HAP-1 (cell line): Measurements from ENCODE around the gene MEGF10.
"Not testable (repeated sequence)": the region's sequence is repeated elsewhere in the genome, so short reads cannot be mapped to it uniquely, and the experiment has no call there.

Source experiments
- DNase-seq, 2 experiments: peaks; one replicate each; pipeline ENCODE4 v3.0.0-alpha.2; 2016 to 2020; ENCODE audit warnings: low spot score in 2 of 2
- H3K27me3 ChIP-seq: fragments of 250-450 bp; sonication (Bioruptor Pico); 2 replicates; pipeline ENCODE4 v1.5.1; 2020; ENCODE audit warnings: low read depth, mild to moderate bottlenecking, moderate library complexity
- H3K36me3 ChIP-seq: fragments of 250-450 bp; sonication (Bioruptor Pico); replicated peaks from 2 replicates; pipeline ENCODE4 v1.5.1; 2020; ENCODE audit warnings: mild to moderate bottlenecking
- H3K4me1 ChIP-seq: fragments of 250-450 bp; sonication (Bioruptor Pico); 2 replicates; pipeline ENCODE4 v1.5.1; 2020; ENCODE audit warnings: mild to moderate bottlenecking
- H3K4me3 ChIP-seq: fragments of 250-450 bp; sonication (Bioruptor Pico); 2 replicates; pipeline ENCODE4 v1.5.1; 2020; ENCODE audit warnings: mild to moderate bottlenecking, moderate library complexity
- H3K9me3 ChIP-seq: fragments of 250-450 bp; sonication (Bioruptor Pico); 2 replicates; pipeline ENCODE4 v1.5.1; 2020; ENCODE audit warnings: mild to moderate bottlenecking, moderate library complexity
- in situ Hi-C: fragments of 300-500 bp; cut with MboI; formaldehyde crosslinking; loops from 3 replicates; pipeline ENCODE4 v1.14.3; 2020; ENCODE audit warnings: low sequenced_read_pairs, inconsistent platforms, mixed read lengths

Gene MEGF10

DNA sequence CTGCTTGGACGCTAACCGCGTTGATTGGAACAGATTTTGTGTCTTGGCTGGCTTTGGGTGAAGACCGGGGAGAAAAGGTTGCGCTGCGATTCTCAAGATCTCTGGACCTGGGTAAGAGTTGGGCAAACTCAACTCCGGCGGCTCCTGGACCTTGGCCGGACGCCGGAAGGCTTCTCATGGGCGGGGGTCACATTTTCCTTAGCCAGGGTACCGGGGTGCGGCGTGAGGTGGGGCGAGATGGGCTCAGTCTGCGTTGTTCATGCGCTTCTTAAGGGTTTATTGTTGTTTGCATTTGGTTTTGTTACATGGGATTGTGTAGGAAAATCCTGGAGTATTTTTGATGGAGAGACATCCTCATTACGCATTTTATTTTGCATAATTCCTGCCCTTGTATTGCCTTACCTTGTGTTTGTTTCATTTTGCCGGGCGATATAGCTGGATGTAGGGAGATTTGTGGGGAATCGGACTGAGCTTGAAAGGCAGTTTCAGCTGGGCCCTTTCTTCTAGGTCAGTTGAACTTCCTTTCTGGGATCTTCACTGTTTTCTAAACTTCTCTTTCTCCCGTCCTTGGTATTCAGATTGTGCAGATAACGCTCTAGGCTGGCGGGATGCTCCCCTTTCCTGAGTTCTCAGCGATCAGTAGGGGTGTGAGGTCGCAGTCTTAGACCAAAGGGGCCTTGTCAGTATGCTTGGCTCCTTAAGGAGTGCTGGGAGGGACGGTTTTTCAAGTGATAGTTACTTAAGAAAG lies 524 bp downstream of the MEGF10 start:
- H3K4me1 ChIP-seq, result no peaks in the 10 kb centered on the region; the same call in 1 of the 2 replicates
- in situ Hi-C loops, result loop anchor here (10.0 kb wide), 1 partner anchor 194 kb away; no protein-coding TSS in a partner anchor
- no peak for DNase-seq
- H3K4me3 ChIP-seq, result no peak overlapping the region
- peaks cover 7% of the 10 kb centered on the region; the same call in 1 of the 2 replicates for H3K27me3 ChIP-seq
- H3K9me3 ChIP-seq, result no peaks in the 10 kb centered on the region
- no peaks in the 10 kb centered on the region for H3K36me3 ChIP-seq

DNA sequence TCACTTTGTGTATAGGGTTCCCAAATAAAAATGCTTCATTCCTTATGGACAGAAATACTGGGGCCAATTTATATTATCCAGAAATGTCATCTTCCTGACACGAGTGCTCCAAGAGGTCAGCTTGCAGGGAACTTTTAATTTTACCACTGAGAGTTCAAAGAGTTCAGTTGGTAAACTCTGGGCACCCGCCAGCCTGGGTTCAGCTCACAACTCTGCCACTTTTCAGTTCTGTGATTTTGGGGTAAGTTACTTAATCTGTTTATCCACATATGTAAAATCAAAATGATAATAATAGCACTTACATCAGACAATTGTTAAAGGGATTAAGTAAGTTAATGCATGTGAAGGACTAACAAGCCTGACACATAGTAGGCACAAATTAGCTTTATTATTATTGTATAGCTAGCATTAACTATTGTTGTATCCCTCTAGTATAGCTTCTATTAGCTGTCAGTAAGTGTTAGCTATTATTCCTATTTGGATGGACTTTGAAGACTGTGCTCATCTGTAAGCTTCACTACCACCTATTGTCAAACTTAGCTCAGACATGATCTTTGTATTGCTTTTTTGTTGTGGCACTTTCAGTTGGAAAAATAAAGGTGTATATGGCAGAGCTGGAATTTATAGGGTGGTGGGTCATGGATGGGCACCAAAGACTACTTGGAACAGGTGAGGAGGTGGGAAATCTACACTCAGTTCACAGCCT lies 1.6 kb downstream of the MEGF10 start:
- H3K4me3 ChIP-seq, result no peak overlapping the region
- no peak for DNase-seq
- no peaks in the 10 kb centered on the region; the same call in 1 of the 2 replicates for H3K4me1 ChIP-seq
- in situ Hi-C loops, result loop anchor here (10.0 kb wide), 1 partner anchor 193 kb away; no protein-coding TSS in a partner anchor
- no peaks in the 10 kb centered on the region for H3K36me3 ChIP-seq
- no peaks in the 10 kb centered on the region for H3K9me3 ChIP-seq
- H3K27me3 ChIP-seq, result peaks cover 7% of the 10 kb centered on the region; the same call in 1 of the 2 replicates

GRCh38 chr5:127293373-127293772 lies 2.8 kb downstream of the MEGF10 start:
- H3K27me3 ChIP-seq, result peaks cover 7% of the 10 kb centered on the region; the same call in 1 of the 2 replicates
- no peaks in the 10 kb centered on the region for H3K36me3 ChIP-seq
- H3K4me1 ChIP-seq, result no peaks in the 10 kb centered on the region; the same call in 1 of the 2 replicates
- peak in 1 of 2 experiments; percentile 11 for DNase-seq
- H3K4me3 ChIP-seq, result no peak overlapping the region
- H3K9me3 ChIP-seq, result no peaks in the 10 kb centered on the region
- in situ Hi-C loops, result loop anchor here (10.0 kb wide), 1 partner anchor 191 kb away; no protein-coding TSS in a partner anchor

- Histone ChIP-seq H3K4me3 (no peak overlapping the region), H3K27me3 (peaks cover 7% of the 10 kb centered on the region; the same call in 1 of the 2 replicates), H3K4me1 (no peaks in the 10 kb centered on the region; the same call in 1 of the 2 replicates), H3K9me3 (no peaks in the 10 kb centered on the region), H3K36me3 (no peaks in the 10 kb centered on the region)
- in situ Hi-C loops, result loop anchor here (10.0 kb wide), 1 partner anchor 190 kb away; no protein-coding TSS in a partner anchor
- no peak for DNase-seq
Observed at GRCh38 chr5:127294829-127295228, 4.2 kb downstream of the MEGF10 start.

DNA sequence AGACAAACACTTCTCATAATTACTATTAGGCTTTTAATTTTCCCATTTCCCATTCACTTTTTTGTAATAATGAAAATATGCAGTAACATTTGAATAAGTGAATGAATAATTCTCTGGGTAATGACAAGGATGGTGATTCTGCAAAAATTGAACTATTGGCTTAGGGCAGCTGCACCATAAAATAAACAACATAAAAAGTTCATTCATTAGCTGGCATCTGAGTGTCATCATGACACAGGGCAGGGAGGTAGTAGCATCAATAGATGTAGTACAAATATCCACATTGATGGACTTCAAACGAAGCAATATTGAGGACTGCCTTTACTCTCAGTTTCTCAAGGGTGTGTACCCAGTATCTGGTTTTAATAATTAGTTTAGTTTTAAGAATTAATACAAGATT lies 4.9 kb downstream of the MEGF10 start:
- Histone ChIP-seq H3K4me3 (no peak overlapping the region), H3K9me3 (no peaks in the 10 kb centered on the region), H3K4me1 (no peaks in the 10 kb centered on the region; the same call in 1 of the 2 replicates), H3K36me3 (no peaks in the 10 kb centered on the region), H3K27me3 (peaks cover 5% of the 10 kb centered on the region; the same call in 1 of the 2 replicates)
- no peak for DNase-seq
- in situ Hi-C loops, result loop anchor here (10.0 kb wide), 1 partner anchor 189 kb away; no protein-coding TSS in a partner anchor

DNA sequence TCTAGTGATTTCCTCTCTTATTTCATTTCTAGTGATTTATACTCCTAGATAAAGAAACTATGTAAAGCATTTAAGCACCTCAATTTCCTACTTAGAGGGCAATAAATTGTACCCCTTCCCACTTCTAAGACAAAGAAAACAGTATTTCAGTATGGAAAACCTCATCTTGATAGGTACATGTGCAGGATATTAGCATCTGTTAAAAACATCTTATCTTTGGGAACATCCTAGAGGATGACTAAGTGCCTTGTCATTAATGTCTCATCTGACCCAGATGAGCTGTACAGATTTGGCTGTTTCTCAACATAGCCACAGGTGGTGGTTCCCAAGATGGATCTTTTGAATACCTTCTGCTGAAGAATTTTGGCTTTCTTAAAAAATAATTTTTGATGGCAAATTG lies 5.7 kb downstream of the MEGF10 start:
- no peak for DNase-seq
- in situ Hi-C loops, result loop anchor here (10.0 kb wide), 1 partner anchor 188 kb away; no protein-coding TSS in a partner anchor
- H3K9me3 ChIP-seq, result no peaks in the 10 kb centered on the region

DNA sequence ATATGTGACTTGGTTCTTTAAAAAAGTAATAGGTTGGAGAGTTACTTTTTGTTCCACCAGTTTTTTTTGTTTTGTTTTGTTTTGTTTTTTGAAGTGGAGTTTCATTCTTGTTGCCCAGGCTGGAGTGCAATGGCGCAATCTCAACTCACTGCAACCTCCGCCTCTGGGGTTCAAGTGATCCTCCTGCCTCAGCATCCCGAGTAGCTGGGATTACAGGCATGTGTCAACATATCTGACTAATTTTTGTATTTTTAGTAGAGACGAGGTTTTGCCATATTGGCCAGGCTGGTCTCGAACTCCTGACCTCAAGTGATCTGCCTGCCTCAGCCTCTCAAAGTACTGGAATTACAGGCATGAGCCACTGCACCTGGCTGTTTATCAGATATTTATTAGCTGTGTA lies 6.3 kb downstream of the MEGF10 start:
- H3K4me1 ChIP-seq, H3K9me3 ChIP-seq, DNase-seq, H3K27me3 ChIP-seq, H3K4me3 ChIP-seq, H3K36me3 ChIP-seq: not testable (repeated sequence)
- in situ Hi-C loops, result loop anchor here (10.0 kb wide), 1 partner anchor 188 kb away; no protein-coding TSS in a partner anchor

More for the DNA sequence above, 5.7 kb downstream of the MEGF10 start:
- H3K27me3 ChIP-seq, result no peaks in the 10 kb centered on the region
- H3K4me3 ChIP-seq, result no peak overlapping the region
- no peaks in the 10 kb centered on the region for H3K36me3 ChIP-seq
- H3K4me1 ChIP-seq, result no peaks in the 10 kb centered on the region; the same call in 1 of the 2 replicates

DNA sequence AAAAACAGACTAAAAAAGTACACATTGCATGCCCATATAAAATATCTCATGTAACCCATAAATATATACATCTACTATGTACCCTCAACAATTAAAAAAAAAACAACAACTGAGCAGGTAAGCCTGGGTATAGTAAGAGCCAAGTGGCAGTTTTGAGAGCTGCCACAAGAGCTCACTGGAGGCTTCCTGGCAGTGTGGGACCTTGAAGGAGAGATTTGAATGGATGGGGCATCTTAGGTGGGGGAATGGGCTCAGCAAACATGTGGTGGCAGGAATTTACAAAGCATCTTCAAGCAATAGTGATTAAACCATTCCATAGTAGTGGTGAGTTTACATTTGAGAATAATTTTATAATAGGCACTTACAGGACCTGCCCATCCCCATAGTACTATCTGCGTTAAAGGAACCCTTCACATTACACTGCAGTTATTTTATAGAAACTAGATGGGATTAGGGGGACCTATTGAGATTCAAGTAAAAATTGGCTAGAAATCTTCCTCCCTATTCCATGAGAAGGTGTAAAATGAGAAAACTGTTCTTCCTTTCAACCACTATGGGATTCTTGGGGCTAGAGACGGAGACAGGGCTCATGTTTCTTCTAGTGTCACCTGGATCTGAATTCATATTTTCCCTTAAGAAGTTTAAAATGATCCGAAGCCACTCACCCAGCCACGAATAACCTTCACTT lies 6.9 kb downstream of the MEGF10 start:
- no peak overlapping the region for H3K4me3 ChIP-seq
- no peaks in the 10 kb centered on the region for H3K27me3 ChIP-seq
- DNase-seq, result no peak
- H3K4me1 ChIP-seq, result no peaks in the 10 kb centered on the region; the same call in 1 of the 2 replicates
- in situ Hi-C loops, result loop anchor here (10.0 kb wide), 1 partner anchor 187 kb away; no protein-coding TSS in a partner anchor
- H3K36me3 ChIP-seq, result no peaks in the 10 kb centered on the region
- no peaks in the 10 kb centered on the region for H3K9me3 ChIP-seq

DNA sequence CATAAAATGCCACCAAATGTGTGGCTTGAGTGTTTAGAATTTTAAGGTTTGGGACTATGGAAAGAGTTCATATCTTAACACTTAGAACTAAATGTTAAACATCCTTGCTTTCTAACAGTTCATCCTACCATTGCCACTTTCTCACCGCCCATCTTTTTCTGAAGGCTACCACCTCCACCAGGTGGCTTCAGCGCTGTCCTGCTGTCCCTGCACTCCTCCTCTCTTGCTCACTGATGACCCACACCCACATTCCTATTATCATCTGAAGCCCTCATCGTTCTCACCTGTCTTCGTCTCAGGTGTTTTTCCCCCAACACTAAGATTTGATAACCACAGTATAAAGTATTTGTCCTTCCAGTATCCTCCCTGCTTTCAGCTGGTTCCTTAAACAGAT lies 7.4 kb downstream of the MEGF10 start:
- Histone ChIP-seq H3K27me3 (no peaks in the 10 kb centered on the region), H3K9me3 (no peaks in the 10 kb centered on the region), H3K4me3 (no peak overlapping the region), H3K36me3 (no peaks in the 10 kb centered on the region), H3K4me1 (no peaks in the 10 kb centered on the region; the same call in 1 of the 2 replicates)
- DNase-seq, result no peak
- in situ Hi-C loops, result loop anchor here (10.0 kb wide), 1 partner anchor 187 kb away; no protein-coding TSS in a partner anchor

GRCh38 chr5:127298656-127299055 lies 8.1 kb downstream of the MEGF10 start:
- Histone ChIP-seq H3K4me1 (no peaks in the 10 kb centered on the region), H3K4me3 (no peak overlapping the region), H3K27me3 (no peaks in the 10 kb centered on the region), H3K36me3 (no peaks in the 10 kb centered on the region), H3K9me3 (no peaks in the 10 kb centered on the region)
- DNase-seq, result no peak
- in situ Hi-C loops, result loop anchor here (10.0 kb wide), 1 partner anchor 186 kb away; no protein-coding TSS in a partner anchor

GRCh38 chr5:127299678-127300077 lies 9.1 kb downstream of the MEGF10 start:
- in situ Hi-C loops, result loop anchor here (10.0 kb wide), 1 partner anchor 185 kb away; no protein-coding TSS in a partner anchor

DNA sequence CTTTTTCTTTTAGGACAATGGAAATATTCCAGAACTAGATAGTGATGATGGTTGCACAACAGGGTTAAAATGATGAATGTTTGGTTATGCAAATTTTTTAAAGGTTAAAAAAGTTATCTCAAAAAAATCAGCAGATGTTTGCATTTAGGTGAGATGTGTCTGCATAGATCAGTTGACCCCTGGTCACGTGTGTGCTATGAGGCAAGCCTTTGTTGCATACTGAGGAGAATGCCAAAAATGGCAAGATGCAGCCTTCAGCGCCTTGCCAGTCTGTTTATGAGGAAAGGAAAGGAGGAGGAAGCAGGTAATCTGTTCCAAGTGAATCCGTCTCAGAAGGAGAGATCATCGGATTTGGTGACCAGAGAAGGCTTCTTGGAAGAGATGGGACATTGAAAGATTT lies 11.9 kb downstream of the MEGF10 start:
- Histone ChIP-seq H3K27me3 (no peaks in the 10 kb centered on the region), H3K36me3 (no peaks in the 10 kb centered on the region), H3K9me3 (no peaks in the 10 kb centered on the region), H3K4me3 (no peak overlapping the region), H3K4me1 (no peaks in the 10 kb centered on the region)
- no peak for DNase-seq
- in situ Hi-C loops, result no loop called here

More at GRCh38 chr5:127299678-127300077, 9.1 kb downstream of the MEGF10 start:
- Histone ChIP-seq H3K4me3 (no peak overlapping the region), H3K36me3 (no peaks in the 10 kb centered on the region), H3K9me3 (no peaks in the 10 kb centered on the region), H3K27me3 (no peaks in the 10 kb centered on the region), H3K4me1 (no peaks in the 10 kb centered on the region)
- DNase-seq, result no peak

GRCh38 chr5:127303404-127303803 lies 12.8 kb downstream of the MEGF10 start:
- in situ Hi-C loops, result no loop called here
- H3K27me3 ChIP-seq, result no peaks in the 10 kb centered on the region
- H3K4me3 ChIP-seq, result no peak overlapping the region
- H3K4me1 ChIP-seq, result no peaks in the 10 kb centered on the region
- no peaks in the 10 kb centered on the region for H3K9me3 ChIP-seq
- no peak for DNase-seq
- no peaks in the 10 kb centered on the region for H3K36me3 ChIP-seq
